BLaER1 treated with 17β-estradiol and CSF1 and Interleukin-3, amounts not matched to agents 10 nM and 100 nM (cell line): ENCODE results near the gene PPP3CA.

ENCODE experiments used
- H3K27ac ChIP-seq, 11 experiments: shearing (Covaris generic); formaldehyde crosslinking; 2 replicates each; pipeline ENCODE4 v1.8.1; 2022
- H3K27me3 ChIP-seq, 11 experiments: shearing (Covaris generic); formaldehyde crosslinking; 2 replicates each; pipeline ENCODE4 v1.8.1; 2022
- H3K36me3 ChIP-seq, 11 experiments: shearing (Covaris generic); formaldehyde crosslinking; 2 replicates each; pipeline ENCODE4 v1.8.1; 2022
- H3K4me1 ChIP-seq, 10 experiments: shearing (Covaris generic); formaldehyde crosslinking; 2 replicates each; pipeline ENCODE4 v1.8.1; 2022
- H3K4me2 ChIP-seq, 11 experiments: shearing (Covaris generic); formaldehyde crosslinking; 2 replicates each; pipeline ENCODE4 v1.8.1; 2022
- H3K4me3 ChIP-seq, 10 experiments: shearing (Covaris generic); formaldehyde crosslinking; 2 replicates each; pipeline ENCODE4 v1.8.1; 2022
- H3K9ac ChIP-seq, 11 experiments: shearing (Covaris generic); formaldehyde crosslinking; 2 replicates each; pipeline ENCODE4 v1.8.1; 2022
- H3K9me3 ChIP-seq, 11 experiments: shearing (Covaris generic); formaldehyde crosslinking; replicated peaks in 1 of 11; 2 replicates each; pipeline ENCODE4 v1.8.1; 2022
- H4K20me1 ChIP-seq, 11 experiments: shearing (Covaris generic); formaldehyde crosslinking; 2 replicates each; pipeline ENCODE4 v1.8.1; 2022
- Cebpa-rat ChIP-seq, 11 experiments: shearing (Covaris generic); IDR thresholded peaks; 2 replicates each; pipeline ENCODE4 v1.8.1; 2022

Gene PPP3CA

DNA sequence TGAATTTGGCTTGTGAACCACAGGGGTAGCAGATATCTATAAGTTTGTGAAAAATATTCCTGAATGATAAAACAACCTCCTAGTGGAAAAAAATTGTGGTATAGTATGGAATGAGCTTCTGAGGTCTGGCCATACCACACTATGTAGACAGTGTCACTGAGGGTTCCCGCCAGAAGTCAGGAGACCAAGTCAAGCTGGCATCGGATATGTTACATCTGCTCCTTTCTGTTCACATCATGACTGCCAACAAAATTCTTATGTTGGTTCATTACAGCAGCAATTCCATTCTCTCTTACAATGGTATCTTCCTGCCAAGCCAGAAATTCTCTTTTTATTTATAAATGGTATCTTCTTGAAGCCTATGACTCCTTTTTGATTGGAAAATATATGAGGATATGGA lies 273.0 kb downstream of the PPP3CA start:
- Histone ChIP-seq H3K27ac (no peak overlapping the region), H4K20me1 (no peaks in the 10 kb centered on the region; a peak in 1 of 22 replicates), H3K9ac (no peak overlapping the region), H3K4me1 (peaks cover 0 to 10% (median 0%) of the 10 kb centered on the region in 10 experiments; a peak in 4 of 20 replicates), H3K36me3 (peaks cover 15 to 78% (median 28%) of the 10 kb centered on the region in 11 experiments; a peak in 20 of 22 replicates), H3K4me2 (no peak overlapping the region), H3K27me3 (no peaks in the 10 kb centered on the region), H3K9me3 (no peaks in the 10 kb centered on the region), H3K4me3 (no peak overlapping the region)
- no peak for TF ChIP-seq Cebpa-rat (IDR thresholded peaks at IDR 0.05)

GRCh38 chr4:101071241-101071640 lies 276.1 kb downstream of the PPP3CA start:
- H3K36me3 ChIP-seq, result peaks cover 10 to 71% (median 27%) of the 10 kb centered on the region in 11 experiments; a peak in 17 of 22 replicates
- no peak overlapping the region for H3K9ac ChIP-seq
- no peak overlapping the region for H3K4me3 ChIP-seq
- H3K27ac ChIP-seq, result no peak overlapping the region
- peaks cover 0 to 10% (median 0%) of the 10 kb centered on the region in 10 experiments; a peak in 4 of 20 replicates for H3K4me1 ChIP-seq
- no peak for TF ChIP-seq Cebpa-rat (IDR thresholded peaks at IDR 0.05)
- H3K27me3 ChIP-seq, result no peaks in the 10 kb centered on the region
- H3K4me2 ChIP-seq, result no peak overlapping the region
- no peaks in the 10 kb centered on the region for H3K9me3 ChIP-seq
- H4K20me1 ChIP-seq, result 0 out of 22 replicates have a peak, but pooled peaks cover 0 to 3% (median 0%) of the 10 kb centered on the region in 11 experiments

GRCh38 chr4:101068115-101068514 lies 279.2 kb downstream of the PPP3CA start:
- H3K27me3 ChIP-seq, result no peaks in the 10 kb centered on the region
- no peak overlapping the region for H3K9ac ChIP-seq
- H3K27ac ChIP-seq, result no peak overlapping the region
- H3K4me1 ChIP-seq, result peaks cover 0 to 8% (median 2%) of the 10 kb centered on the region in 10 experiments; a peak in 2 of 20 replicates
- no peak overlapping the region for H3K4me2 ChIP-seq
- no peaks in the 10 kb centered on the region for H3K9me3 ChIP-seq
- 0 out of 22 replicates have a peak, but pooled peaks cover 0 to 3% (median 0%) of the 10 kb centered on the region in 11 experiments for H4K20me1 ChIP-seq
- no peak for TF ChIP-seq Cebpa-rat (IDR thresholded peaks at IDR 0.05)
- peaks cover 5 to 53% (median 16%) of the 10 kb centered on the region in 11 experiments; a peak in 16 of 22 replicates for H3K36me3 ChIP-seq
- no peak overlapping the region for H3K4me3 ChIP-seq

- H3K4me1 ChIP-seq, result peaks cover 0 to 8% (median 2%) of the 10 kb centered on the region in 10 experiments; a peak in 2 of 20 replicates
- peaks cover 7 to 56% (median 23%) of the 10 kb centered on the region in 11 experiments; a peak in 17 of 22 replicates for H3K36me3 ChIP-seq
- H3K27me3 ChIP-seq, result no peaks in the 10 kb centered on the region
- H3K9ac ChIP-seq, result no peak overlapping the region
- H3K4me2 ChIP-seq, result no peak overlapping the region
- no peaks in the 10 kb centered on the region for H3K9me3 ChIP-seq
- H4K20me1 ChIP-seq, result 0 out of 22 replicates have a peak, but pooled peaks cover 0 to 3% (median 0%) of the 10 kb centered on the region in 11 experiments
- no peak overlapping the region for H3K27ac ChIP-seq
- TF ChIP-seq Cebpa-rat (IDR thresholded peaks at IDR 0.05), result no peak
- no peak overlapping the region for H3K4me3 ChIP-seq
Measured at GRCh38 chr4:101067383-101067782, 279.9 kb downstream of the PPP3CA start.

DNA sequence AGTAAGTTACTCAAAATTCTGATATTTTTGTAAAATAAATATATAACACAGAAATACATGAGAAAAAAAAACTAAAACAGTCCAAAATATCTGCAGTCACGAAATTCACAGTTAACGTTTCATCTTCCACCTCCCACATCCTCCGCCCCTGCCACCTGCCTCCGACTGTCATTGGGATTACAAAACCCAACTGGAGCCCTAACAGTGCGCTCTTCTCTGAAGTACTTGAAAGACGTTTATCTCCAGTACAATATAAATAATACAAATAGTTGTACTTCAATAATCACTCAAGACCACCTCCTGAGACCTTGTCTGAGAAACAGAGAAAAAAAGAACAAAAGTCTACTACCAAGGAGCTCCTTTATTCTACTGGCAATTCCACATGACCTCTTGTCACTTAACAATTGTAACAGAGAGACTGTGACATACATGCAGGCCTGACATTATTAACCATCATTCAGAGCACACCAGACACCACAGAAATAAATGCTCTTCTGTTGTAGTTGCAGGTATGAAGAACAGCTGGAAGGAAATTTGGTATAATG lies 280.6 kb downstream of the PPP3CA start:
- Histone ChIP-seq H4K20me1 (0 out of 22 replicates have a peak, but pooled peaks cover 0 to 3% (median 0%) of the 10 kb centered on the region in 11 experiments), H3K9me3 (no peaks in the 10 kb centered on the region), H3K4me2 (no peak overlapping the region), H3K36me3 (peaks cover 7 to 56% (median 22%) of the 10 kb centered on the region in 11 experiments; a peak in 17 of 22 replicates), H3K27ac (no peak overlapping the region), H3K4me3 (no peak overlapping the region), H3K9ac (no peak overlapping the region), H3K27me3 (no peaks in the 10 kb centered on the region), H3K4me1 (peaks cover 0 to 8% (median 2%) of the 10 kb centered on the region in 10 experiments; a peak in 2 of 20 replicates)
- no peak for TF ChIP-seq Cebpa-rat (IDR thresholded peaks at IDR 0.05)

- no peak overlapping the region for H3K4me3 ChIP-seq
- peaks cover 8 to 53% (median 19%) of the 10 kb centered on the region in 11 experiments; a peak in 15 of 22 replicates for H3K36me3 ChIP-seq
- no peak for TF ChIP-seq Cebpa-rat (IDR thresholded peaks at IDR 0.05)
- H4K20me1 ChIP-seq, result 0 out of 22 replicates have a peak, but pooled peaks cover 0 to 3% (median 0%) of the 10 kb centered on the region in 11 experiments
- H3K9me3 ChIP-seq, result no peaks in the 10 kb centered on the region
- peaks cover 0 to 8% (median 2%) of the 10 kb centered on the region in 10 experiments; a peak in 2 of 20 replicates for H3K4me1 ChIP-seq
- no peaks in the 10 kb centered on the region for H3K27me3 ChIP-seq
- H3K27ac ChIP-seq, result no peak overlapping the region
- H3K9ac ChIP-seq, result no peak overlapping the region
- H3K4me2 ChIP-seq, result no peak overlapping the region
Measured at GRCh38 chr4:101065935-101066485, 281.3 kb downstream of the PPP3CA start.

- no peak for TF ChIP-seq Cebpa-rat (IDR thresholded peaks at IDR 0.05)
- Histone ChIP-seq H4K20me1 (0 out of 22 replicates have a peak, but pooled peaks cover 0 to 3% (median 0%) of the 10 kb centered on the region in 11 experiments), H3K4me3 (no peak overlapping the region), H3K36me3 (peaks cover 7 to 59% (median 19%) of the 10 kb centered on the region in 11 experiments; a peak in 17 of 22 replicates), H3K9ac (no peak overlapping the region), H3K4me2 (no peak overlapping the region), H3K4me1 (peaks cover 0 to 8% (median 2%) of the 10 kb centered on the region in 10 experiments; a peak in 2 of 20 replicates), H3K27me3 (no peaks in the 10 kb centered on the region), H3K27ac (no peak overlapping the region), H3K9me3 (no peaks in the 10 kb centered on the region)
Measured at GRCh38 chr4:101065346-101065745, 282.0 kb downstream of the PPP3CA start.

GRCh38 chr4:101064541-101065180 lies 282.7 kb downstream of the PPP3CA start:
- no peak overlapping the region for H3K9ac ChIP-seq
- H3K4me1 ChIP-seq, result peaks cover 0 to 8% (median 2%) of the 10 kb centered on the region in 10 experiments; a peak in 2 of 20 replicates
- no peaks in the 10 kb centered on the region for H3K9me3 ChIP-seq
- no peaks in the 10 kb centered on the region for H3K27me3 ChIP-seq
- TF ChIP-seq Cebpa-rat (IDR thresholded peaks at IDR 0.05), result no peak
- no peak overlapping the region for H3K4me3 ChIP-seq
- no peak overlapping the region for H3K27ac ChIP-seq
- peaks cover 9 to 65% (median 24%) of the 10 kb centered on the region in 11 experiments; a peak in 18 of 22 replicates for H3K36me3 ChIP-seq
- peaks cover 0 to 5% (median 0%) of the 10 kb centered on the region in 11 experiments; a peak in 1 of 22 replicates for H4K20me1 ChIP-seq
- no peak overlapping the region for H3K4me2 ChIP-seq

GRCh38 chr4:101055392-101055791 lies 291.9 kb downstream of the PPP3CA start:
- Histone ChIP-seq H3K27me3 (no peaks in the 10 kb centered on the region), H3K27ac (no peak overlapping the region), H3K9ac (no peak overlapping the region), H3K9me3 (no peaks in the 10 kb centered on the region), H3K4me2 (no peak overlapping the region), H4K20me1 (peaks cover 0 to 3% (median 0%) of the 10 kb centered on the region in 11 experiments; a peak in 1 of 22 replicates), H3K4me3 (no peak overlapping the region), H3K36me3 (peaks cover 4 to 37% (median 19%) of the 10 kb centered on the region in 11 experiments; a peak in 18 of 22 replicates), H3K4me1 (no peaks in the 10 kb centered on the region)
- no peak for TF ChIP-seq Cebpa-rat (IDR thresholded peaks at IDR 0.05)
